HCT116 (cell line): ENCODE results near the gene KIAA1671. TPM values are rescaled to one million over a fixed set of nuclear protein-coding genes. Genes with fewer than 3 reads are reported as not detected.

Experiments used
- ATAC-seq: fragments of 200-7000 bp; cut with Tn5 transposase; 2 replicates; pipeline ENCODE4 v1.9.1; 2020; ENCODE audit warnings: mild to moderate bottlenecking, moderate library complexity
- BruUV-seq: library from RNA; stranded (reverse); fragments of 400-500 nt; replicated peaks from 2 replicates; lab custom pipeline; 2021; lab: Mats Ljungman, UMichigan
- CTCF ChIA-PET: fragments of 300-600 bp; sonication (Branson Sonifier 250); formaldehyde crosslinking; loops from one replicate; lab custom pipeline; 2021; ENCODE audit warnings: antibody characterized with exemption; lab: Charles Lee
- POLR2A ChIA-PET: fragments of 300-600, 350-600 bp; sonication (Branson Sonifier 250); formaldehyde crosslinking; loops from one replicate; lab custom pipeline; 2021; ENCODE audit warnings: antibody characterized with exemption; lab: Charles Lee
- RAD21 ChIA-PET, 2 experiments: fragments of 300-600 bp; sonication (Branson Sonifier 250); formaldehyde crosslinking; loops; one replicate each; lab custom pipeline; 2023; ENCODE audit warnings: low total read pairs in 2 of 2; ENCODE audit not compliant: uncharacterized antibody in 2 of 2, unreplicated experiment in 2 of 2, low non-redundant PET in 1 of 2; lab: Charles Lee
- DNase-seq: peaks from one replicate; pipeline ENCODE4 v3.0.0-alpha.2; 2010; ENCODE audit warnings: low read depth, low spot score
- H2AFZ ChIP-seq: fragments of 200-600 bp; shearing (Covaris generic), sonication (generic); 2 replicates; pipeline ENCODE4 v1.6.1; 2017; ENCODE audit warnings: low read depth, mixed run types, mixed read lengths, antibody characterized with exemption, low read length; ENCODE audit not compliant: poor library complexity, severe bottlenecking
- H3K27ac ChIP-seq: 2 replicates; pipeline ENCODE4 v1.5.1; 2012; ENCODE audit warnings: low read depth, low read length
- H3K27me3 ChIP-seq: fragments of 200-600 bp; sonication (generic); 2 replicates; pipeline ENCODE4 v1.6.1; 2016; ENCODE audit warnings: mixed run types, low read length, mixed read lengths; ENCODE audit not compliant: insufficient read depth
- H3K36me3 ChIP-seq, 2 experiments: fragments of 200-500 bp in 1 of 2; fragments of 200-600 bp in 1 of 2; sonication (Bioruptor generic) in 1 of 2; sonication (generic) in 1 of 2; 2 replicates each; pipeline versions ENCODE4 v1.5.1 to v1.6.1; 2014 to 2016; ENCODE audit warnings: low read length in 2 of 2, inconsistent platforms in 1 of 2, mixed read lengths in 1 of 2, mixed run types in 1 of 2; ENCODE audit not compliant: insufficient read depth in 2 of 2, control insufficient read depth in 1 of 2
- H3K4me1 ChIP-seq, 2 experiments: fragments of 200-600 bp in 1 of 2; sonication (generic) in 1 of 2; 2 replicates each; pipeline versions ENCODE4 v1.5.1 to v1.6.1; 2012 to 2017; ENCODE audit warnings: low read length in 2 of 2, inconsistent platforms in 1 of 2, mild to moderate bottlenecking in 1 of 2, mixed read lengths in 1 of 2, mixed run types in 1 of 2, moderate library complexity in 1 of 2; ENCODE audit not compliant: insufficient read depth in 2 of 2, control insufficient read depth in 1 of 2
- H3K4me2 ChIP-seq: fragments of 200-600 bp; sonication (generic); 2 replicates; pipeline ENCODE4 v1.6.1; 2017; ENCODE audit warnings: mixed run types, low read length, mixed read lengths
- H3K4me3 ChIP-seq, 2 experiments: fragments of 200-600 bp in 1 of 2; sonication (generic) in 1 of 2; replicated peaks in 1 of 2; 2 replicates each; pipeline ENCODE4 v1.5.1; 2011 to 2016; ENCODE audit warnings: low read length in 2 of 2, control low read depth in 1 of 2, low read depth in 1 of 2, mild to moderate bottlenecking in 1 of 2, mixed read lengths in 1 of 2, mixed run types in 1 of 2
- H3K79me2 ChIP-seq: fragments of 200-600 bp; sonication (generic); 2 replicates; pipeline ENCODE4 v1.6.1; 2017; ENCODE audit warnings: mild to moderate bottlenecking, mixed run types, low read length, moderate library complexity, mixed read lengths; ENCODE audit not compliant: insufficient read depth
- H3K9ac ChIP-seq: fragments of 200-600 bp; sonication (generic); 2 replicates; pipeline ENCODE4 v1.6.1; 2016; ENCODE audit warnings: low read length, mixed read lengths
- H3K9me2 ChIP-seq: fragments of 200-600 bp; sonication (generic), shearing (Covaris generic); 2 replicates; pipeline ENCODE4 v1.6.1; 2017; ENCODE audit warnings: mixed run types, mild to moderate bottlenecking, moderate library complexity; ENCODE audit not compliant: insufficient read depth
- H3K9me3 ChIP-seq, 2 experiments: fragments of 200-500 bp in 1 of 2; fragments of 200-600 bp in 1 of 2; sonication (Bioruptor generic) in 1 of 2; sonication (generic) in 1 of 2; 2 replicates each; pipeline ENCODE4 v1.6.1; 2014 to 2017; ENCODE audit warnings: low read length in 2 of 2, mixed read lengths in 2 of 2, inconsistent platforms in 1 of 2, low read depth in 1 of 2, mild to moderate bottlenecking in 1 of 2, mixed run types in 1 of 2, moderate library complexity in 1 of 2; ENCODE audit not compliant: control insufficient read depth in 1 of 2, insufficient read depth in 1 of 2
- H4K20me1 ChIP-seq: fragments of 200-600 bp; sonication (generic), shearing (Covaris generic); 2 replicates; pipeline ENCODE4 v1.6.1; 2017; ENCODE audit warnings: mixed run types, mild to moderate bottlenecking, moderate library complexity; ENCODE audit not compliant: insufficient read depth
- ATF3 ChIP-seq: IDR thresholded peaks from 2 replicates; pipeline ENCODE4 v1.6.1; 2012
- CBX3 ChIP-seq: IDR thresholded peaks from 2 replicates; pipeline ENCODE4 v1.6.1; 2012; ENCODE audit warnings: low read depth
- CEBPB ChIP-seq: IDR thresholded peaks from 2 replicates; pipeline ENCODE4 v1.6.1; 2012; ENCODE audit warnings: low read depth
- CTCF ChIP-seq, 3 experiments: fragments of 200-600 bp in 1 of 3; sonication (generic) in 1 of 3; IDR thresholded peaks in 2 of 3; conservative IDR thresholded peaks in 1 of 3; 2 replicates each; pipeline ENCODE4 v1.5.1; 2012 to 2017; ENCODE audit warnings: low read depth in 2 of 3, low read length in 2 of 3, antibody characterized with exemption in 1 of 3, borderline replicate concordance in 1 of 3, control low read depth in 1 of 3, mild to moderate bottlenecking in 1 of 3, mixed read lengths in 1 of 3, mixed run types in 1 of 3, moderate library complexity in 1 of 3; ENCODE audit not compliant: insufficient read depth in 1 of 3
- ELF1 ChIP-seq: IDR thresholded peaks from 2 replicates; pipeline ENCODE4 v1.6.1; 2012; ENCODE audit warnings: low read depth, borderline replicate concordance
- EZH2 ChIP-seq: fragments of 200-600 bp; sonication (generic); IDR thresholded peaks from 2 replicates; pipeline ENCODE4 v1.6.1; 2017; ENCODE audit warnings: antibody characterized with exemption, mixed run types
- EZH2phosphoT487 ChIP-seq: fragments of 200-600 bp; IDR thresholded peaks from 2 replicates; pipeline ENCODE4 v1.6.1; 2018; ENCODE audit warnings: antibody characterized with exemption, borderline replicate concordance
- JUND ChIP-seq: IDR thresholded peaks from 2 replicates; pipeline ENCODE4 v1.6.1; 2012
- POLR2A ChIP-seq: IDR thresholded peaks from 2 replicates; pipeline ENCODE4 v1.7.0; 2011; ENCODE audit warnings: borderline replicate concordance; ENCODE audit not compliant: insufficient read depth, insufficient read length; ENCODE audit errors: extremely low read depth
- POLR2AphosphoS5 ChIP-seq: IDR thresholded peaks from 2 replicates; pipeline ENCODE4 v1.6.1; 2011; ENCODE audit warnings: mild to moderate bottlenecking, low read depth, low read length, moderate library complexity
- SIN3A ChIP-seq: IDR thresholded peaks from 2 replicates; pipeline ENCODE4 v1.6.1; 2012; ENCODE audit warnings: low read depth
- SRF ChIP-seq: IDR thresholded peaks from 2 replicates; pipeline ENCODE4 v1.6.1; 2012; ENCODE audit warnings: low read depth
- TCF7L2 ChIP-seq: IDR thresholded peaks from 2 replicates; pipeline ENCODE4 v1.7.0; 2011; ENCODE audit warnings: borderline replicate concordance, inconsistent platforms; ENCODE audit not compliant: insufficient read depth, insufficient read length; ENCODE audit errors: extremely low read depth
- YY1 ChIP-seq: IDR thresholded peaks from 2 replicates; pipeline ENCODE4 v1.6.1; 2011; ENCODE audit warnings: low read length, low read depth, moderate library complexity, mild to moderate bottlenecking; ENCODE audit not compliant: insufficient replicate concordance; ENCODE audit errors: extremely low read depth
- ZBTB33 ChIP-seq: IDR thresholded peaks from 2 replicates; pipeline ENCODE4 v1.6.1; 2011; ENCODE audit warnings: mild to moderate bottlenecking, low read length, moderate library complexity; ENCODE audit not compliant: insufficient replicate concordance; ENCODE audit errors: extremely low read depth
- ZFX ChIP-seq: fragments of 450-650 bp; IDR thresholded peaks from 2 replicates; pipeline ENCODE4 v1.6.1; 2017
- ZNF274 ChIP-seq: fragments of 200-500 bp; sonication (Bioruptor generic); IDR thresholded peaks from 2 replicates; pipeline ENCODE4 v1.6.1; 2014; ENCODE audit warnings: mild to moderate bottlenecking, low read depth, low read length, inconsistent platforms
- intact Hi-C: fragments of 100-400 bp; cut with micrococcal nuclease; formaldehyde crosslinking; loops from 2 replicates; pipeline ENCODE4 v1.10.0; 2022
- total RNA-seq: library from RNA; stranded (reverse); gene quantifications from one replicate; pipeline ENCODE4 v1.2.1, GENCODE V29; 2021; ENCODE audit not compliant: unreplicated experiment

The KIAA1671 gene
- total RNA-seq, 1 experiment from 2014 or later: 36.8 TPM

- H3K4me3 ChIP-seq: no peak overlapping the region
- H3K9me2 ChIP-seq: no peaks in the 10 kb centered on the region
- no peaks in the 10 kb centered on the region for H3K9me3 ChIP-seq
- intact Hi-C loops: no loop called here
- no peak for TF ChIP-seq POLR2A
- no peak for TF ChIP-seq YY1
- TF ChIP-seq CEBPB: no peak
- no peak for TF ChIP-seq JUND
- no peak for TF ChIP-seq TCF7L2
- TF ChIP-seq ATF3: no peak
- no peaks in the 10 kb centered on the region for H3K4me1 ChIP-seq
- no peak overlapping the region for H3K9ac ChIP-seq
- H2AFZ ChIP-seq: no peak overlapping the region
- H3K4me2 ChIP-seq: no peak overlapping the region
- RAD21 ChIA-PET: no interaction called here
- peaks cover 3 to 8% of the 10 kb centered on the region in 2 experiments; a peak in 3 of 4 replicates for H3K36me3 ChIP-seq
- ATAC-seq (no peak), DNase-seq (no peak)
- H4K20me1 ChIP-seq: no peaks in the 10 kb centered on the region
- BruUV-seq: no TSS peak
- H3K27me3 ChIP-seq: no peaks in the 10 kb centered on the region
- no peaks in the 10 kb centered on the region for H3K79me2 ChIP-seq
- H3K27ac ChIP-seq: no peak overlapping the region
- POLR2A ChIA-PET: no interaction called here
- CTCF ChIA-PET: no interaction called here
Observed at GRCh38 chr22:25196326-25196725, 243.8 kb downstream of the KIAA1671 start.

- peaks cover 3 to 5% of the 10 kb centered on the region in 2 experiments; a peak in 2 of 4 replicates for H3K36me3 ChIP-seq
- ChIA-PET RAD21 (no interaction called here), POLR2A (no interaction called here), CTCF (no interaction called here)
- no peak for DNase-seq
- H3K4me2 ChIP-seq: no peak overlapping the region
- BruUV-seq: no TSS peak
- H2AFZ ChIP-seq: no peak overlapping the region
- H3K27ac ChIP-seq: no peak overlapping the region
- no peaks in the 10 kb centered on the region for H3K79me2 ChIP-seq
- no peaks in the 10 kb centered on the region for H4K20me1 ChIP-seq
- intact Hi-C loops: no loop called here
- H3K9ac ChIP-seq: no peak overlapping the region
- no peaks in the 10 kb centered on the region for H3K9me3 ChIP-seq
- H3K9me2 ChIP-seq: no peaks in the 10 kb centered on the region
- H3K4me1 ChIP-seq: no peaks in the 10 kb centered on the region
- no peak for ATAC-seq
- H3K4me3 ChIP-seq: no peak overlapping the region
- H3K27me3 ChIP-seq: no peaks in the 10 kb centered on the region
- TF ChIP-seq CBX3: no peak
- TF ChIP-seq CEBPB: no peak
- no peak for TF ChIP-seq POLR2A
- no peak for TF ChIP-seq EZH2
- no peak for TF ChIP-seq SIN3A
- TF ChIP-seq CTCF (IDR thresholded peaks at IDR 0.05 in 2 of 3, conservative IDR thresholded peaks at IDR 0.05 in 1 of 3; ENCODE audit: borderline replicate concordance in 1 of 3, insufficient read depth in 1 of 3, low read depth in 2 of 3, low read length in 2 of 3): no peak
- TF ChIP-seq ZBTB33: no peak
- TF ChIP-seq SRF: no peak
- TF ChIP-seq POLR2AphosphoS5: no peak
- TF ChIP-seq JUND: no peak
- TF ChIP-seq ATF3: no peak
- TF ChIP-seq ELF1: no peak
- no peak for TF ChIP-seq ZNF274
- TF ChIP-seq ZFX: no peak
- no peak for TF ChIP-seq EZH2phosphoT487
- no peak for TF ChIP-seq TCF7L2
Observed at GRCh38 chr22:25197340-25197739, 244.8 kb downstream of the KIAA1671 start.
